Fibroblast of lung (primary cell): ENCODE results near the gene CLPTM1L. TPM values are rescaled to one million over a fixed set of nuclear protein-coding genes. Genes with fewer than 3 reads are reported as not detected.
"Not testable (repeated sequence)": the region's sequence is repeated elsewhere in the genome, so short reads cannot be mapped to it uniquely, and the experiment has no call there.

ENCODE experiments used
- DNase-seq, 2 donors: peaks; one replicate each; pipeline versions ENCODE4 v3.0.0 to v3.0.0-alpha.2; 2010; ENCODE audit warnings: low read depth in 2 of 2
- H2AFZ ChIP-seq: 2 replicates; pipeline ENCODE4 v1.5.1; 2012; ENCODE audit warnings: low read length, control low read depth, inconsistent platforms
- H3K27ac ChIP-seq: 2 replicates; pipeline ENCODE4 v1.5.1; 2011; ENCODE audit warnings: low read length, control low read depth; ENCODE audit not compliant: insufficient read depth
- H3K27me3 ChIP-seq: 2 replicates; pipeline ENCODE4 v1.5.1; 2011; ENCODE audit warnings: mild to moderate bottlenecking, low read length; ENCODE audit not compliant: control insufficient read depth, insufficient read depth
- H3K36me3 ChIP-seq: 2 replicates; pipeline ENCODE4 v1.5.1; 2011; ENCODE audit warnings: low read length; ENCODE audit not compliant: control insufficient read depth, insufficient read depth
- H3K4me1 ChIP-seq: 2 replicates; pipeline ENCODE4 v1.5.1; 2011; ENCODE audit warnings: low read length; ENCODE audit not compliant: control insufficient read depth, insufficient read depth; ENCODE audit errors: extremely low read depth
- H3K4me2 ChIP-seq: 2 replicates; pipeline ENCODE4 v1.5.1; 2011; ENCODE audit warnings: low read length, control low read depth; ENCODE audit not compliant: insufficient read depth; ENCODE audit errors: extremely low read depth
- H3K4me3 ChIP-seq, 4 experiments: fragments of 200-600 bp in 1 of 4; sonication (generic) in 1 of 4; replicated peaks in 1 of 4; 2 replicates each; pipeline ENCODE4 v1.5.1; 2011 to 2016; ENCODE audit warnings: low read length in 4 of 4, low read depth in 3 of 4, mild to moderate bottlenecking in 3 of 4, control low read depth in 2 of 4, inconsistent platforms in 1 of 4, mixed read lengths in 1 of 4; ENCODE audit not compliant: insufficient read depth in 1 of 4; ENCODE audit errors: control extremely low read depth in 1 of 4
- H3K79me2 ChIP-seq: 2 replicates; pipeline ENCODE4 v1.5.1; 2012; ENCODE audit warnings: mild to moderate bottlenecking, low read length, inconsistent platforms; ENCODE audit not compliant: control insufficient read depth, insufficient read depth
- H3K9ac ChIP-seq: 2 replicates; pipeline ENCODE4 v1.5.1; 2011; ENCODE audit warnings: mild to moderate bottlenecking, low read length, control low read depth; ENCODE audit not compliant: insufficient read depth
- H3K9me3 ChIP-seq: 2 replicates; pipeline ENCODE4 v1.5.1; 2012; ENCODE audit warnings: low read depth, low read length; ENCODE audit not compliant: control insufficient read depth, insufficient read depth
- H4K20me1 ChIP-seq: 2 replicates; pipeline ENCODE4 v1.5.1; 2011; ENCODE audit warnings: low read length; ENCODE audit not compliant: control insufficient read depth, insufficient read depth; ENCODE audit errors: extremely low read depth
- EZH2 ChIP-seq: IDR thresholded peaks from 2 replicates; pipeline ENCODE4 v1.5.1; 2012; ENCODE audit warnings: low read length, control low read depth, mild to moderate bottlenecking; ENCODE audit errors: missing control alignments
- polyA plus RNA-seq, 2 donors: library from polyadenylated mRNA; depleted of rRNA in 1 of 2; stranded (reverse) in 1 of 2; unstranded in 1 of 2; fragments of >200 nt; gene quantifications; 2 replicates each; pipeline ENCODE4 v1.2.1, GENCODE V29; 2011 to 2012; ENCODE audit warnings: missing spikeins in 1 of 2
- total RNA-seq: library from RNA; depleted of rRNA; stranded (reverse); fragments of >200 nt; gene quantifications from 2 replicates; pipeline ENCODE4 v1.2.1, GENCODE V29; 2014
- TF ChIP-seq, protein P1 (sequence below), 2 donors: IDR thresholded peaks in 1 of 2; conservative IDR thresholded peaks in 1 of 2; 1 replicate in 1 of 2; 2 replicates in 1 of 2; pipeline ENCODE4 v1.5.1; 2011 to 2012; ENCODE audit warnings: low read length in 2 of 2, control low read depth in 1 of 2, inconsistent platforms in 1 of 2, low read depth in 1 of 2, mild to moderate bottlenecking in 1 of 2

The CLPTM1L gene
- total and polyA plus RNA-seq, 2 donors (not counting 1 experiment from before 2014, with no cell fraction given) = 89.3 to 215 TPM

DNA sequence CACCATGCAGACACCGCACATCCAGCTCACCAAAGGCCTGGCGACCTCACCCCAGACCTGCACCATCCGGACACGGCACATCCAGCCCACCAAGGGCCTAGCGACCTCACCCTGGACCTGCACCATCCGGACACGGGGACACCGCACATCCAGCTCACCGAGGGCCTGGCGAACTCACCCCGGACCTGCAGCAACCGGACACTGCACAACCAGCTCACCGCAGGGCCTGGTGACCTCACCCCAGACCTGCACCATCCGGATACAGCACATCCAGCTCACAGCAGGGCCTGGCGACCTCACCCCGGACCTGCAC is 61.2 kb downstream of the CLPTM1L start:
- not testable (repeated sequence) for H3K9me3 ChIP-seq, H2AFZ ChIP-seq, H3K9ac ChIP-seq, H4K20me1 ChIP-seq, DNase-seq, H3K4me2 ChIP-seq, H3K27me3 ChIP-seq, H3K4me1 ChIP-seq, H3K4me3 ChIP-seq, H3K27ac ChIP-seq, H3K36me3 ChIP-seq, H3K79me2 ChIP-seq

DNA sequence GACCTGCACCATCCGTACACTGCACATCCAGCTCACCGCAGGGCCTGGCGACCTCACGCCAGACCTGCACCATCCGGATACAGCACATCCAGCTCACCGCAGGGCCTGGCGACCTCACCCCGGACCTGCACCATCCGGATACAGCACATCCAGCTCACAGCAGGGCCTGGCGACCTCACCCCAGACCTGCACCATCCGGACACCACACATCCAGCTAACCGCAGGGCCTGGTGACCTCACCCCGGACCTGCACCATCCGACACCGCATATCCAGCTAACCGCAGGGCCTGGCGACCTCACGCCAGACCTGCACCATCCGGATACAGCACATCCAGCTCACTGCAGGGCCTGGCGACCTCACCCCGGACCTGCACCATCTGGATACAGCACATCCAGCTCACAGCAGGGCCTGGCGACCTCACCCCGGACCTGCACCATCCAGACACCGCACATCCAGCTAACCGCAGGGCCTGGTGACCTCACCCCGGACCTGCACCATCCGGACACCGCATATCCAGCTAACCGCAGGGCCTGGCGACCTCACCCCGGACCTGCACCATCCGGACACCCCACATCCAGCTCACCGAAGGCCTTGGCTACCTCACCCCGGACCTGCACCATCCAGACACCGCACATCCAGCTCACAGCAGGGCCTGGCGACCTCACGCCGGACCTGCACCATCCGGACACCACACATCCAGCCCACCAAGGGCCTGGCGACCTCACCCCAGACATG is 61.7 kb downstream of the CLPTM1L start:
- not testable (repeated sequence) for DNase-seq, H3K27ac ChIP-seq, H3K27me3 ChIP-seq, H3K9me3 ChIP-seq, H3K4me1 ChIP-seq, H3K9ac ChIP-seq, H3K4me3 ChIP-seq, H2AFZ ChIP-seq, H3K4me2 ChIP-seq, H4K20me1 ChIP-seq, H3K36me3 ChIP-seq, H3K79me2 ChIP-seq

DNA sequence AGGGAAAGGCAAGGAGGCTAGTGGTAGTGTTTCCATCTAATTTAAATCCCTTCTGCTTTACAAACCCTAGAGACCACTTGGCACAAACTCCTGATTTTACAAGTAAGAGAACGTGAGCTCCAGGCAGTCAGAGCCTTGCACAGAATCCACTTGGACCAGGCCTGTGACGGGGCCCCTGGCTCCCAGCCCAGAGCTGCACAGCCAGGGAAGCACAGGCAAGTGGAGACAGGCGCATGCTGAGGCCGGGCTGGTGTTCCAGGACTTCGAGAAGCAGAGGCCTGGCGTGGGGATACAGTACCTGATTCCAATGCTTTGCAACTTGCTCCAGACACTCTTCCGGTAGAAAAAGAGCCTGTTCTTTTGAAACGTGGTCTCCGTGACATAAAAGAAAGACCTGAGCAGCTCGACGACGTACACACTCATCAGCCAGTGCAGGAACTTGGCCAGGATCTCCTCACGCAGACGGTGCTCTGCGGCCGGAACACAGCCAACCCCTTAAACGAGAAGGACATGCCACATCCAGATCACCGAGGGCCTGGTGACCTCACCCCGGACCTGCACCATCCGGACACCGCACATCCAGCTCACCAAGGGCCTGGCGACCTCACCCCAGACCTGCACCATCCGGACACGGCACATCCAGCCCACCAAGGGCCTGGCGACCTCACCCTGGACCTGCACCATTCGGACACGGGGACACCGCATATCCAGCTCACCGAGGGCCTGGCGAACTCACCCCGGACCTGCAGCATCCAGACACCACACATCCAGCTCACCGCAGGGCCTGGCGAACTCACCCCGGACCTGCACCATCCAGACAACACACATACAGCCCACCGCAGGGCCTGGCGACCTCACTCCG is 62.5 kb downstream of the CLPTM1L start:
- DNase-seq = no peak

More for the DNA sequence above, 62.5 kb downstream of the CLPTM1L start:
- Histone ChIP-seq H3K4me3 (no peak overlapping the region), H3K9ac (no peak overlapping the region), H3K27me3 (no peaks in the 10 kb centered on the region), H3K9me3 (no peaks in the 10 kb centered on the region), H3K4me1 (no peaks in the 10 kb centered on the region), H3K79me2 (no peaks in the 10 kb centered on the region), H3K36me3 (no peaks in the 10 kb centered on the region), H2AFZ (no peak overlapping the region), H3K4me2 (no peak overlapping the region), H3K27ac (no peak overlapping the region), H4K20me1 (no peaks in the 10 kb centered on the region)
- no peak for TF ChIP-seq EZH2
- TF ChIP-seq, protein P1, sequence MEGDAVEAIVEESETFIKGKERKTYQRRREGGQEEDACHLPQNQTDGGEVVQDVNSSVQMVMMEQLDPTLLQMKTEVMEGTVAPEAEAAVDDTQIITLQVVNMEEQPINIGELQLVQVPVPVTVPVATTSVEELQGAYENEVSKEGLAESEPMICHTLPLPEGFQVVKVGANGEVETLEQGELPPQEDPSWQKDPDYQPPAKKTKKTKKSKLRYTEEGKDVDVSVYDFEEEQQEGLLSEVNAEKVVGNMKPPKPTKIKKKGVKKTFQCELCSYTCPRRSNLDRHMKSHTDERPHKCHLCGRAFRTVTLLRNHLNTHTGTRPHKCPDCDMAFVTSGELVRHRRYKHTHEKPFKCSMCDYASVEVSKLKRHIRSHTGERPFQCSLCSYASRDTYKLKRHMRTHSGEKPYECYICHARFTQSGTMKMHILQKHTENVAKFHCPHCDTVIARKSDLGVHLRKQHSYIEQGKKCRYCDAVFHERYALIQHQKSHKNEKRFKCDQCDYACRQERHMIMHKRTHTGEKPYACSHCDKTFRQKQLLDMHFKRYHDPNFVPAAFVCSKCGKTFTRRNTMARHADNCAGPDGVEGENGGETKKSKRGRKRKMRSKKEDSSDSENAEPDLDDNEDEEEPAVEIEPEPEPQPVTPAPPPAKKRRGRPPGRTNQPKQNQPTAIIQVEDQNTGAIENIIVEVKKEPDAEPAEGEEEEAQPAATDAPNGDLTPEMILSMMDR (conservative IDR thresholded peaks at IDR 0.05 in 1 of 2, IDR thresholded peaks at IDR 0.05 in 1 of 2; ENCODE audit: low read depth in 1 of 2, low read length in 2 of 2) = no peak
